ENCODE data around the gene IL36A.

GRCh38 chr2:112995346-112995920 is 9.8 kb upstream of the IL36A start:
- no peak for TF ChIP-seq CTCF (IDR thresholded peaks at IDR 0.05 in 4 of 5, conservative IDR thresholded peaks at IDR 0.05 in 1 of 5)
- no peak for TF ChIP-seq POLR2A (IDR thresholded peaks at IDR 0.05)

Measured in gastrocnemius medialis (tissue), 4 donors.